C4-2B (cell line): Measurements from ENCODE around the gene CACFD1.

Experiments used
- ZFX ChIP-seq: fragments of 450-650 bp; IDR thresholded peaks from 2 replicates; pipeline ENCODE4 v1.6.1; 2017
- TF ChIP-seq, protein P1 (sequence below): fragments of 450-650 bp; conservative IDR thresholded peaks from 2 replicates; pipeline ENCODE4 v1.5.1; 2017; ENCODE audit warnings: mild to moderate bottlenecking

DNA sequence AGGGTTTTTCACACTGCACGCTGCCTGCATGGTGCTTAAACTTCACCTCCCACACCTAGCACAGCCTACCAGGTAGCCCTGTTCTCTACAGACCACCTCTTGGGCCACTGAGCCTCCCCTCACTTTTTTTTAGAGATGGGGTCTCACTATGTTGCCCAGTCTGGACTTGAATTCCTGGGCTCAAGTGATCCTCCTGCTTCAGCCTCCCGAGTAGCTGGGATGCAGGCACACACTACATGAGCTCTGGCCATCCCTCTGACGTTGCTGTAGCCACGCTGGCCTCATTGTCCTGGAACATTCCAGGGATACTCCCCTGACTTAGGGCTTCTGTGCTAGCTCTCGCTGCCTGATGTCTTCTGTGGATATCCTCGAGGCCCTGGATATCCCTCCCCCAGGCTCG is 7.2 kb upstream of the CACFD1 start:
- TF ChIP-seq, protein P1, sequence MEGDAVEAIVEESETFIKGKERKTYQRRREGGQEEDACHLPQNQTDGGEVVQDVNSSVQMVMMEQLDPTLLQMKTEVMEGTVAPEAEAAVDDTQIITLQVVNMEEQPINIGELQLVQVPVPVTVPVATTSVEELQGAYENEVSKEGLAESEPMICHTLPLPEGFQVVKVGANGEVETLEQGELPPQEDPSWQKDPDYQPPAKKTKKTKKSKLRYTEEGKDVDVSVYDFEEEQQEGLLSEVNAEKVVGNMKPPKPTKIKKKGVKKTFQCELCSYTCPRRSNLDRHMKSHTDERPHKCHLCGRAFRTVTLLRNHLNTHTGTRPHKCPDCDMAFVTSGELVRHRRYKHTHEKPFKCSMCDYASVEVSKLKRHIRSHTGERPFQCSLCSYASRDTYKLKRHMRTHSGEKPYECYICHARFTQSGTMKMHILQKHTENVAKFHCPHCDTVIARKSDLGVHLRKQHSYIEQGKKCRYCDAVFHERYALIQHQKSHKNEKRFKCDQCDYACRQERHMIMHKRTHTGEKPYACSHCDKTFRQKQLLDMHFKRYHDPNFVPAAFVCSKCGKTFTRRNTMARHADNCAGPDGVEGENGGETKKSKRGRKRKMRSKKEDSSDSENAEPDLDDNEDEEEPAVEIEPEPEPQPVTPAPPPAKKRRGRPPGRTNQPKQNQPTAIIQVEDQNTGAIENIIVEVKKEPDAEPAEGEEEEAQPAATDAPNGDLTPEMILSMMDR = no peak
- TF ChIP-seq ZFX = no peak
